HepG2 (cell line): ENCODE measurements around the gene RPL3. TPM values are rescaled to one million over a fixed set of nuclear protein-coding genes. Genes with fewer than 3 reads are reported as not detected.

ENCODE experiments used
- ASH2L ChIP-seq: fragments of 300-600, 200-600 bp; sonication (generic); IDR thresholded peaks from 2 replicates; pipeline ENCODE4 v1.7.0; 2017; ENCODE audit warnings: low read depth, mild to moderate bottlenecking, moderate library complexity, mixed read lengths, low read length; ENCODE audit not compliant: insufficient read length
- CBX5 ChIP-seq: sonication (generic); formaldehyde crosslinking; IDR thresholded peaks from 2 replicates; pipeline ENCODE4 v1.4.0; 2020; ENCODE audit warnings: missing genetic modification reagents, borderline replicate concordance
- ERF ChIP-seq: IDR thresholded peaks from 2 replicates; pipeline ENCODE4 v1.6.1; 2018; ENCODE audit warnings: missing biosample characterization, missing genetic modification reagents
- HOXA3 ChIP-seq: sonication (generic); formaldehyde crosslinking; IDR thresholded peaks from 2 replicates; pipeline ENCODE4 v1.5.0; 2020; ENCODE audit warnings: missing genetic modification reagents
- NBN ChIP-seq: fragments of 450-650 bp; conservative IDR thresholded peaks from 2 replicates; pipeline ENCODE4 v1.6.1; 2017
- RAD21 ChIP-seq: fragments of 450-650 bp; formaldehyde crosslinking; IDR thresholded peaks from 2 replicates; pipeline ENCODE4 v1.5.0; 2020; ENCODE audit warnings: mild to moderate bottlenecking
- RFXAP ChIP-seq: sonication (generic); formaldehyde crosslinking; IDR thresholded peaks from 2 replicates; pipeline ENCODE4 v1.4.0; 2020; ENCODE audit warnings: missing genetic modification reagents, borderline replicate concordance
- SALL1 ChIP-seq: sonication (generic); formaldehyde crosslinking; IDR thresholded peaks from 2 replicates; pipeline ENCODE4 v1.8.0; 2022; ENCODE audit warnings: mild to moderate bottlenecking, missing genetic modification reagents
- SETDB1 ChIP-seq: sonication (generic); formaldehyde crosslinking; IDR thresholded peaks from 2 replicates; pipeline ENCODE4 v1.5.1; 2020; ENCODE audit warnings: missing genetic modification reagents, mild to moderate bottlenecking, borderline replicate concordance
- SMC3 ChIP-seq: IDR thresholded peaks from 2 replicates; pipeline ENCODE4 v1.6.1; 2011; ENCODE audit warnings: low read length, improper control_type of control experiment
- SP4 ChIP-seq: sonication (generic); formaldehyde crosslinking; IDR thresholded peaks from 2 replicates; pipeline ENCODE4 v1.8.1; 2023; ENCODE audit warnings: mild to moderate bottlenecking, missing genetic modification reagents
- STAG1 ChIP-seq: sonication (generic); formaldehyde crosslinking; IDR thresholded peaks from 2 replicates; pipeline ENCODE4 v1.4.0; 2020; ENCODE audit warnings: missing genetic modification reagents
- TEAD3 ChIP-seq: optimal IDR thresholded peaks from 2 replicates; pipeline ENCODE3; 2016; ENCODE audit warnings: borderline replicate concordance
- XRCC5 ChIP-seq: fragments of 200-400 bp; formaldehyde crosslinking; optimal IDR thresholded peaks from 2 replicates; pipeline ENCODE3; 2017; ENCODE audit warnings: mild to moderate bottlenecking, low read length
- ZNF572 ChIP-seq: sonication (generic); formaldehyde crosslinking; IDR thresholded peaks from 2 replicates; pipeline ENCODE4 v1.5.1; 2020; ENCODE audit warnings: mild to moderate bottlenecking, missing genetic modification reagents
- polyA plus RNA-seq, 8 experiments: library from polyadenylated mRNA; depleted of rRNA in 3 of 8; stranded (reverse) in 7 of 8; unstranded in 1 of 8; fragments of >200 nt; fragmentation: Illumina TruSeq in 4 of 8; extraction: Trizol in 4 of 8; gene quantifications; 2 replicates each; pipeline versions ENCODE4 v1.2.1 to v1.2.3, GENCODE V29; 2011 to 2016; ENCODE audit warnings: low read depth in 4 of 8, missing spikeins in 1 of 8, mixed read lengths in 1 of 8; ENCODE audit not compliant: insufficient read depth in 1 of 8
- total RNA-seq, 5 experiments: library from RNA; depleted of rRNA; stranded (reverse); fragments of >200 nt; fragmentation: Illumina TruSeq; extraction: Trizol; gene quantifications; 2 replicates each; pipeline ENCODE4 v1.2.3, GENCODE V29; 2016; ENCODE audit warnings: low read depth in 1 of 5
- TF ChIP-seq, protein P1 (sequence below): sonication (generic); formaldehyde crosslinking; IDR thresholded peaks from 2 replicates; pipeline ENCODE4 v1.4.0; 2020; ENCODE audit warnings: missing genetic modification reagents
- TF ChIP-seq, protein P2 (sequence below): sonication (generic); formaldehyde crosslinking; IDR thresholded peaks from 2 replicates; pipeline ENCODE4 v1.5.1; 2020; ENCODE audit warnings: missing genetic modification reagents, mild to moderate bottlenecking, borderline replicate concordance
- TF ChIP-seq, protein P3 (sequence below): IDR thresholded peaks from 2 replicates; pipeline ENCODE4 v1.6.1; 2012; ENCODE audit warnings: inconsistent platforms
- TF ChIP-seq, protein P4 (sequence below): sonication (generic); formaldehyde crosslinking; IDR thresholded peaks from 2 replicates; pipeline ENCODE4 v1.5.0; 2020; ENCODE audit warnings: mild to moderate bottlenecking, missing genetic modification reagents, moderate library complexity
- TF ChIP-seq, protein P5 (sequence below), 2 experiments: sonication (generic) in 1 of 2; formaldehyde crosslinking in 1 of 2; IDR thresholded peaks; 2 replicates each; pipeline versions ENCODE4 v1.4.0 to v1.6.1; 2018 to 2020; ENCODE audit warnings: missing genetic modification reagents in 2 of 2, borderline replicate concordance in 1 of 2, low read depth in 1 of 2, mild to moderate bottlenecking in 1 of 2, missing biosample characterization in 1 of 2

Gene RPL3
- total and polyA plus RNA-seq, 2 of the 13 experiments (the other 11 are each of a cell fraction or from before 2014, with no cell fraction given): 1,051 to 3,279 TPM

DNA sequence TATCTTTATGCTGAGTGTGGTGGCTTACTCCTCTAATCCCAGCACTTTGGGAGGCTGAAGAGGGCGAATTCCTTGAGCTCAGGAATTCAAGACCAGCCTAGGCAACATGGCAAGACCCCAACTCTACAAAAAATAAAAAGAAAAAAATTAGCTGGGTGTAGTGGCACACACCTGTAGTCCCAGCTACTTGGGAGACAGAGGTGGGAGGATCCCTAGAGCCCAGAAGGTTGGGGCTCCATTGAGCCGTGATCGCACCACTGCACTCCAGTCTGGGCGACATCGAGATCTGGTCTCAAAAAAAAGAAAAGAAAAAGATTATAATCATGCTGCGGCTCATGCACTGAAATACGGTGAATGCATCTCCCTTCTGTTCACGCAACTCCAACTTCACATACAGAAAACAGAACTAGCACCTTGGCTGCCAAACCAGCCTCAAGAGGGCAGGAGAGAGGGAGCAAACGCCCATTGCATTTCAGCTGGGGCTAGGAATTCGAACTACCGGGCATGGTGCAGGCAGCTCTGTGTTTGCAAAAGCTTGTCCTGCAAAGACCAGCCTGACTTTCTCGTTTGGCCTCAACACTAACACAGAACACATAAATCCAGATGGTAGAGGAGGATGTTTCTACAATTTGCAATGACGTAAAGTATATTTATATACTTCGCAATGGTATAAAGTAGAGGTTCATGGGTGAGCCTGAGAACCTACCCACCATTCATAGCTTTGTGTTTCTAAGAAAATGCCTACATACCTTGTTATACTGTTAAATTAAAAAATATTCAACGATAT lies 24.0 kb upstream of the RPL3 start (continued):
- TF ChIP-seq, protein P1, sequence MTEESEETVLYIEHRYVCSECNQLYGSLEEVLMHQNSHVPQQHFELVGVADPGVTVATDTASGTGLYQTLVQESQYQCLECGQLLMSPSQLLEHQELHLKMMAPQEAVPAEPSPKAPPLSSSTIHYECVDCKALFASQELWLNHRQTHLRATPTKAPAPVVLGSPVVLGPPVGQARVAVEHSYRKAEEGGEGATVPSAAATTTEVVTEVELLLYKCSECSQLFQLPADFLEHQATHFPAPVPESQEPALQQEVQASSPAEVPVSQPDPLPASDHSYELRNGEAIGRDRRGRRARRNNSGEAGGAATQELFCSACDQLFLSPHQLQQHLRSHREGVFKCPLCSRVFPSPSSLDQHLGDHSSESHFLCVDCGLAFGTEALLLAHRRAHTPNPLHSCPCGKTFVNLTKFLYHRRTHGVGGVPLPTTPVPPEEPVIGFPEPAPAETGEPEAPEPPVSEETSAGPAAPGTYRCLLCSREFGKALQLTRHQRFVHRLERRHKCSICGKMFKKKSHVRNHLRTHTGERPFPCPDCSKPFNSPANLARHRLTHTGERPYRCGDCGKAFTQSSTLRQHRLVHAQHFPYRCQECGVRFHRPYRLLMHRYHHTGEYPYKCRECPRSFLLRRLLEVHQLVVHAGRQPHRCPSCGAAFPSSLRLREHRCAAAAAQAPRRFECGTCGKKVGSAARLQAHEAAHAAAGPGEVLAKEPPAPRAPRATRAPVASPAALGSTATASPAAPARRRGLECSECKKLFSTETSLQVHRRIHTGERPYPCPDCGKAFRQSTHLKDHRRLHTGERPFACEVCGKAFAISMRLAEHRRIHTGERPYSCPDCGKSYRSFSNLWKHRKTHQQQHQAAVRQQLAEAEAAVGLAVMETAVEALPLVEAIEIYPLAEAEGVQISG (CRISPR knock-in tag): peak; percentile 69
- TF ChIP-seq XRCC5: peak; percentile 61
- 0 out of 2 replicates have a peak, but pooled peaks have one; percentile 41 for TF ChIP-seq ERF (CRISPR knock-in tag)
- TF ChIP-seq, protein P2, sequence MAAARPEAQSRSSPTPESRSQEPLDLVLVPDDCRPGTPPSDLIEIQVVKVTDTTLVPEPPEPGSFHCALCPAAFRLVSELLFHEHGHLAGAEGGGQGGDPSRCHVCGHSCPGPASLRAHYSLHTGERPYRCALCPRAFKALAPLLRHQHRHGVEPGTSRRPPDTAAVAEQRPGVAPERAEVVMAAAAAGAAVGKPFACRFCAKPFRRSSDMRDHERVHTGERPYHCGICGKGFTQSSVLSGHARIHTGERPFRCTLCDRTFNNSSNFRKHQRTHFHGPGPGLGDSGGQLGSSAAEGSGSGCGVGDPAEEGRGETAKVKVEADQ (CRISPR knock-in tag): 0 out of 2 replicates have a peak, but pooled peaks have one; percentile 23
- TF ChIP-seq RAD21: peak; percentile 29; the same call in 1 of the 2 replicates
- TF ChIP-seq, protein P3, sequence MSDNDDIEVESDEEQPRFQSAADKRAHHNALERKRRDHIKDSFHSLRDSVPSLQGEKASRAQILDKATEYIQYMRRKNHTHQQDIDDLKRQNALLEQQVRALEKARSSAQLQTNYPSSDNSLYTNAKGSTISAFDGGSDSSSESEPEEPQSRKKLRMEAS: peak; percentile 15; the same call in 1 of the 2 replicates
- TF ChIP-seq NBN: no peak
- TF ChIP-seq ASH2L: peak; percentile 26
- TF ChIP-seq, protein P4, sequence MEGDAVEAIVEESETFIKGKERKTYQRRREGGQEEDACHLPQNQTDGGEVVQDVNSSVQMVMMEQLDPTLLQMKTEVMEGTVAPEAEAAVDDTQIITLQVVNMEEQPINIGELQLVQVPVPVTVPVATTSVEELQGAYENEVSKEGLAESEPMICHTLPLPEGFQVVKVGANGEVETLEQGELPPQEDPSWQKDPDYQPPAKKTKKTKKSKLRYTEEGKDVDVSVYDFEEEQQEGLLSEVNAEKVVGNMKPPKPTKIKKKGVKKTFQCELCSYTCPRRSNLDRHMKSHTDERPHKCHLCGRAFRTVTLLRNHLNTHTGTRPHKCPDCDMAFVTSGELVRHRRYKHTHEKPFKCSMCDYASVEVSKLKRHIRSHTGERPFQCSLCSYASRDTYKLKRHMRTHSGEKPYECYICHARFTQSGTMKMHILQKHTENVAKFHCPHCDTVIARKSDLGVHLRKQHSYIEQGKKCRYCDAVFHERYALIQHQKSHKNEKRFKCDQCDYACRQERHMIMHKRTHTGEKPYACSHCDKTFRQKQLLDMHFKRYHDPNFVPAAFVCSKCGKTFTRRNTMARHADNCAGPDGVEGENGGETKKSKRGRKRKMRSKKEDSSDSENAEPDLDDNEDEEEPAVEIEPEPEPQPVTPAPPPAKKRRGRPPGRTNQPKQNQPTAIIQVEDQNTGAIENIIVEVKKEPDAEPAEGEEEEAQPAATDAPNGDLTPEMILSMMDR (CRISPR knock-in tag): peak; percentile 83
- TF ChIP-seq TEAD3 (CRISPR knock-in tag): peak; percentile 80
- no peak for TF ChIP-seq HOXA3 (CRISPR knock-in tag)
- no peak for TF ChIP-seq SETDB1 (CRISPR knock-in tag)
- TF ChIP-seq, protein P5, sequence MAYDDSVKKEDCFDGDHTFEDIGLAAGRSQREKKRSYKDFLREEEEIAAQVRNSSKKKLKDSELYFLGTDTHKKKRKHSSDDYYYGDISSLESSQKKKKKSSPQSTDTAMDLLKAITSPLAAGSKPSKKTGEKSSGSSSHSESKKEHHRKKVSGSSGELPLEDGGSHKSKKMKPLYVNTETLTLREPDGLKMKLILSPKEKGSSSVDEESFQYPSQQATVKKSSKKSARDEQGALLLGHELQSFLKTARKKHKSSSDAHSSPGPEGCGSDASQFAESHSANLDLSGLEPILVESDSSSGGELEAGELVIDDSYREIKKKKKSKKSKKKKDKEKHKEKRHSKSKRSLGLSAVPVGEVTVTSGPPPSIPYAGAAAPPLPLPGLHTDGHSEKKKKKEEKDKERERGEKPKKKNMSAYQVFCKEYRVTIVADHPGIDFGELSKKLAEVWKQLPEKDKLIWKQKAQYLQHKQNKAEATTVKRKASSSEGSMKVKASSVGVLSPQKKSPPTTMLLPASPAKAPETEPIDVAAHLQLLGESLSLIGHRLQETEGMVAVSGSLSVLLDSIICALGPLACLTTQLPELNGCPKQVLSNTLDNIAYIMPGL (CRISPR knock-in tag; IDR thresholded peaks at IDR 0.05; ENCODE audit: borderline replicate concordance in 1 of 2, low read depth in 1 of 2): 0 out of 4 replicates have a peak, but pooled peaks of 1 of the 2 experiments have one; percentile 48
- no peak for TF ChIP-seq ZNF572 (CRISPR knock-in tag)
- TF ChIP-seq RFXAP (CRISPR knock-in tag): 0 out of 2 replicates have a peak, but pooled peaks have one; percentile 24
- peak; percentile 70 for TF ChIP-seq STAG1
- TF ChIP-seq SMC3: peak; percentile 59; the same call in 1 of the 2 replicates
- 0 out of 2 replicates have a peak, but pooled peaks have one; percentile 18 for TF ChIP-seq CBX5 (CRISPR knock-in tag)
- TF ChIP-seq SALL1 (CRISPR knock-in tag): 0 out of 2 replicates have a peak, but pooled peaks have one; percentile 23
- TF ChIP-seq SP4 (CRISPR knock-in tag): no peak
